ENCODE measurements around the gene BAX.

GRCh38 chr19:48918801-48919247 lies 35.9 kb upstream of the BAX start:
- TF ChIP-seq CTCF (IDR thresholded peaks at IDR 0.05) (no peak), POLR2A (IDR thresholded peaks at IDR 0.05) (no peak)
